Prostate gland (tissue), 2 donors: ENCODE data around the gene IPCEF1.

Source experiments
- POLR2A ChIP-seq: fragments of 450-650 bp; IDR thresholded peaks from one replicate; pipeline ENCODE4 v1.6.1; 2016; ENCODE audit warnings: antibody characterized with exemption, mild to moderate bottlenecking
- TF ChIP-seq, protein P1 (sequence below), 4 experiments: fragments of 200-600 bp in 2 of 4; fragments of 450-650 bp in 2 of 4; sonication (generic) in 2 of 4; IDR thresholded peaks; 1 replicate in 3 of 4; 2 replicates in 1 of 4; pipeline ENCODE4 v1.5.1; 2016 to 2019; ENCODE audit warnings: antibody characterized with exemption in 4 of 4, mild to moderate bottlenecking in 2 of 4, moderate library complexity in 2 of 4

DNA sequence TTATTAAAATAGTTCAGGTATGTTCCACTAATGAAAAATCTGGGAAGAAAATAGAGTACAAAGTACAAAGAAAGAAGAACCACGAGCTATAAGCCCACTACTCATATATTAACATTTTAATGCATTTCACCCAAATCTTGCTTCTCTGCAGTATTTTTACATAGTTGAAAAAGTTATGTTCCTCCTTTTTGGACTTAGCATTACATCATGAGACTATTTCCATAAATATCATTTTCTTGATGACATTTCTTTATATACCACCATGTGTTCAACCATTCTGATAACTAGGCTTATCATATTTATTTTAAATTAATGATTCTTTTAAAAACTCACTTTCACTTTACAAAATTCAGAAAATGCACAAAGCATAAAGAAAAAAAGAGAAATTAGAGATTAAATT, 3.0 kb downstream of the IPCEF1 start:
- no peak for TF ChIP-seq POLR2A
- TF ChIP-seq, protein P1, sequence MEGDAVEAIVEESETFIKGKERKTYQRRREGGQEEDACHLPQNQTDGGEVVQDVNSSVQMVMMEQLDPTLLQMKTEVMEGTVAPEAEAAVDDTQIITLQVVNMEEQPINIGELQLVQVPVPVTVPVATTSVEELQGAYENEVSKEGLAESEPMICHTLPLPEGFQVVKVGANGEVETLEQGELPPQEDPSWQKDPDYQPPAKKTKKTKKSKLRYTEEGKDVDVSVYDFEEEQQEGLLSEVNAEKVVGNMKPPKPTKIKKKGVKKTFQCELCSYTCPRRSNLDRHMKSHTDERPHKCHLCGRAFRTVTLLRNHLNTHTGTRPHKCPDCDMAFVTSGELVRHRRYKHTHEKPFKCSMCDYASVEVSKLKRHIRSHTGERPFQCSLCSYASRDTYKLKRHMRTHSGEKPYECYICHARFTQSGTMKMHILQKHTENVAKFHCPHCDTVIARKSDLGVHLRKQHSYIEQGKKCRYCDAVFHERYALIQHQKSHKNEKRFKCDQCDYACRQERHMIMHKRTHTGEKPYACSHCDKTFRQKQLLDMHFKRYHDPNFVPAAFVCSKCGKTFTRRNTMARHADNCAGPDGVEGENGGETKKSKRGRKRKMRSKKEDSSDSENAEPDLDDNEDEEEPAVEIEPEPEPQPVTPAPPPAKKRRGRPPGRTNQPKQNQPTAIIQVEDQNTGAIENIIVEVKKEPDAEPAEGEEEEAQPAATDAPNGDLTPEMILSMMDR (IDR thresholded peaks at IDR 0.05), result no peak
